ENCODE measurements around the gene SIRPG.
"Not testable (repeated sequence)": the region's sequence is repeated elsewhere in the genome, so short reads cannot be mapped to it uniquely, and the experiment has no call there.

The SIRPG gene

DNA sequence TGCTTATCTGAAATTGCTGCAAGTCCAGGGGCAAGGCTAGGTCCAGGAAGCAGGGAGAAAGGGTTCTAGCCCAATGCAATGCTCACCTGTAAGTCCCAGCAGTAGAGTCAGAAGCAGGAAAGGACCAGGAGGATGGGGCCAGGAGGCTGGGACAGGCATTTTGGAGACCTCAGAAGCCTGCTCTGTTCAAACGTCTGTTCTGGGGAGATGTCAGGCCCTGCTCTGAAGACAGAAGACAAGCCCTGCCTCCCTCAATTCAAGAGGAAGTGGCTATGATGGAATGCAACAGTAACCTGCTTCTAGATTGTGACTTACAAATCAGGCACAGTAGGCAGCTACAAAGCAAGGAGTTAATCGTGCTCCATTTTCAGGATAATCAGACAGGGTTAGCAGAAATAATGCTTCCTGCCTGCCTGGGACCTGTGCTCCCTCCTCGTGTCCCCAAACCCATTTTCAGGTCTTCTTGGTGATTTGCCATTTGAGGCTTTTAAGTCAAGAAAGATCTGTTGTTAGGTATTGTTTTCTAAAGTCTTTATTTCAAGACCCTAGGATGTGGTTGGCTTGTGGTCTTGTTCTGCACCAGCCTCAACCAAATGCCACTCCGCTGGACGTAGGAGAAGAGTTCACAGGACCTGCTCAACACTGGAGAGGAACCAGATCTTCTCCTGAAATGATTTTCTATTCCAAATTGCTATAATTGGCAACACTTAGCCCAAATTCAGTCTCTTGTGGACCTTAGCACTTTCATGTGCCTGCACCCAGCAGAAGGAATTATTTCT is at the start of gene SIRPG:
Gene SIRPG, minus strand, starts transcription at position 224 of the 779 bp plus-strand sequence. Its CDS starts 65 bp downstream, at position 159.
- DNase-seq, result no peak
- TF ChIP-seq POLR2A (IDR thresholded peaks at IDR 0.05; ENCODE audit: low read length) (no peak), GATA1 (IDR thresholded peaks at IDR 0.05; ENCODE audit: low read depth, low read length) (no peak)

- DNase-seq, result not testable (repeated sequence)
Observed at GRCh38 chr20:1706887-1707286, 49.3 kb upstream of the SIRPG start.

DNA sequence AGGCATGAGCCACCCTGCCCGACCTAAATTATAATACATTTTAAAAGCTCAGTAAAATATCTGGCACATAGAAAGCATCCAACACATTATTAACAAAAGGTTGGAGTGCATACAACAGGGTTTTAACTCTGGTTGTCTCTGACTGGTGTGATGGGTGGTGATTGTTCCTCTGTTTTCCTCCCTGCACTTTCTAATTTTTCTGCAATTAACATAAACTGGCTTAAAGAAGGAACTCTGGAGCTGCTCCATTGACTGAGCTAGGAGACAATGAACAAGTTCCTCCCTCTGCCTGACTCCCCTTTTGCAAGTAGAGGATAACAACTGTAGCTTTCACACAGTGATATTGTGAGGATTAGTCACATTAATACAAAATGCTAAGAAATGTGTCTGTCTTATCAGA is 48.5 kb upstream of the SIRPG start:
- TF ChIP-seq GATA1 (IDR thresholded peaks at IDR 0.05; ENCODE audit: low read depth, low read length) (no peak), POLR2A (IDR thresholded peaks at IDR 0.05; ENCODE audit: low read length) (no peak)
- no peak for DNase-seq

DNA sequence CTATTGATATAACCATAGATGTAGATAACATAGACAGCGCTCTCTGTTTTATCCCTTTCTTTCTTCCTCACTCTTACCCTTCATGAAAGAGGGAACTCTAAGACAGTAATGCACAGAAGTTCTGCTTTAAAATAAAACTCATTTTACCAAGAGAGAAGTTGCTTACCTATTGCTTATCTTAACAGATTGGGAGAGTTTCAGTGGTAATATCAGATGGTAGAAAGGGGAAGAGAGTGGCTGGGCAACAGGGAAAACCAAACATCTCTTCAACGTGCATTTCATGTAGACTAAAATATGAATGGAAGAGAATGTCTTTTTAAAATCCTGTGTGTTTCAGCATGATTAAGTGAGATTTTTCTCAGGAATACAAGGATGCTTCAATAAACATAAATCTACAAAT is 45.3 kb upstream of the SIRPG start:
- DNase-seq, result no peak
- no peak for TF ChIP-seq POLR2A (IDR thresholded peaks at IDR 0.05; ENCODE audit: low read length)
- no peak for TF ChIP-seq GATA1 (IDR thresholded peaks at IDR 0.05; ENCODE audit: low read depth, low read length)

DNA sequence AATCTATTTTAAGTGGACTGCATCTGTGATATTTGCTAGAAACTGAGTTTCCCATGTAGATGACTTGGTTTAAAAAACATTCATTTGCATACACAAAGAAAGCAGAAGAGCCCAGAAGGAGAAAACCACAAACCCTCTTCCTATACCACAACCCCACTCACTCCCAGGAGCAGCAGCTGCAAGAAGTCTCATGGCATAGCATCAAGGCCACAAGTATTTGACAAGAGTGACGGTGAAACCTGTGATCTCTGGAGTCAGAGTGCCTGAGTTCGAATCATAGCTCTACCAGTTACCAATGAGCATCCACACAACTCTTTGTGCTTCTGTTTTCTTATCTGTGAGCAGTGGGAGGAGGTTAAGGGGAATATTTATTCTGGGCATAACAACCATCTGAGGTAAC is 44.7 kb upstream of the SIRPG start:
- TF ChIP-seq POLR2A (IDR thresholded peaks at IDR 0.05; ENCODE audit: low read length), result no peak
- no peak for TF ChIP-seq GATA1 (IDR thresholded peaks at IDR 0.05; ENCODE audit: low read depth, low read length)
- no peak for DNase-seq

DNA sequence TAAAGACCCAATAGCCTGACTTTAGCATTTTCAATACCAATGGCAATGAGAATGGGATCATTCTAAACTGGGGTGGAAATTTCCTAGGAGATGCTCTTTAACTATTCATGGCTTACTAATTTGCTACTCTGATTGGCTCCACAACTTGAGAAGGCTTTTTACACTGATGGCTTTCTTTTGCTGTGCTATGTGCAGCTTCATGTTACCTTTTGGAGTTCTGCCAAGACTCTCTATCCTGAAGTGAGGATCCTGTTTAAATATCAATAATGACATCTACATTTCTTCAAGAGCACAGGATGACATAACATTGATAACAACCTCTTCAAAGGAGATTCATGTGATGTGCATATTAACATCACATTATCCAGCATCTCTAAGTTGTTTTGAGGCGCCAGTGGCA is 43.4 kb upstream of the SIRPG start:
- no peak for TF ChIP-seq GATA1 (IDR thresholded peaks at IDR 0.05; ENCODE audit: low read depth, low read length)
- no peak for TF ChIP-seq POLR2A (IDR thresholded peaks at IDR 0.05; ENCODE audit: low read length)
- DNase-seq, result no peak

GRCh38 chr20:1697592-1697991 is 40.0 kb upstream of the SIRPG start:
- TF ChIP-seq POLR2A (IDR thresholded peaks at IDR 0.05; ENCODE audit: low read length) (no peak), GATA1 (IDR thresholded peaks at IDR 0.05; ENCODE audit: low read depth, low read length) (no peak)
- no peak for DNase-seq

GRCh38 chr20:1696521-1697209 is 39.1 kb upstream of the SIRPG start:
- no peak for DNase-seq
- no peak for TF ChIP-seq POLR2A (IDR thresholded peaks at IDR 0.05; ENCODE audit: low read length)
- TF ChIP-seq GATA1 (IDR thresholded peaks at IDR 0.05; ENCODE audit: low read depth, low read length), result no peak

DNA sequence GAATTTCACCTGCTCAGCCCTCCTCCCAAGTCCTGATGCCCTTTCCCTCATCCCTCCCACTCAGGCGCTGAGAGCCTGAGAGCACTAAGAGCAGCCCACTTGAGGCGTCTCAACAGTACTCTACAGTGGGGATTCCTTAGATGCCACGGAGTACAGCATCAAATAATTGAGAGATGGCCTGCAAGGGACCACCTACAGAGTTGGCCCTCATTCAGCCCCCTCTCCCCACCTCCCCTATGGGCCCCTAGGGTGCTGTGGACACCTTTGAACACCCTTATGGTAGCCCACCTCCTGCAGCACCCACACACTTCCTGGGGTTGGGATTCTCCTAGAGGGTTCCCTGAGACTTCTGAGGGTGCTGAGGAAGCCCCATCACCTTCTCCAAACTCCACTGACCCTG is 37.1 kb upstream of the SIRPG start:
- no peak for DNase-seq
- TF ChIP-seq GATA1 (IDR thresholded peaks at IDR 0.05; ENCODE audit: low read depth, low read length) (no peak), POLR2A (IDR thresholded peaks at IDR 0.05; ENCODE audit: low read length) (no peak)

- TF ChIP-seq GATA1 (IDR thresholded peaks at IDR 0.05; ENCODE audit: low read depth, low read length) (no peak), POLR2A (IDR thresholded peaks at IDR 0.05; ENCODE audit: low read length) (no peak)
- no peak for DNase-seq
Observed at GRCh38 chr20:1693427-1693826, 35.8 kb upstream of the SIRPG start.

DNA sequence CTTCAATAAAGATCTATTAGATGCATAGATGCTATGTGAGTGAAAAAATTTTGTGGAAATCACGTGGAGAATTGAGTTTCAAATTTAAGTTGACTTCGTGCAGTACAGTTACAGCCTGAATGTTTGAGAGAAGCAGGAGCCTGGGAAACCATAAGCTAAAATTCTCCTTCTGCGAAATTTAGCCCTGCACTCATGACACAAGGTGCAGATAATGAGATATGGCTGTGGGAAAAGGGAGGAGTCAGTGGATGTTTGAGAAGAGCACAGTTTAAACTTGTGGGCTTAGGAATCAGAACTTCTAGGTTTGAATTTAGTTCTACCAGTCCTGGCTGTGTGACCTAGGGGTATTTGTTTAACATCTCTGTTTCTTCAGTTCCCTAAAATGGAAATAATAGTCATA is 32.1 kb upstream of the SIRPG start:
- no peak for DNase-seq
- no peak for TF ChIP-seq GATA1 (IDR thresholded peaks at IDR 0.05; ENCODE audit: low read depth, low read length)
- no peak for TF ChIP-seq POLR2A (IDR thresholded peaks at IDR 0.05; ENCODE audit: low read length)

- no peak for TF ChIP-seq POLR2A (IDR thresholded peaks at IDR 0.05; ENCODE audit: low read length)
- TF ChIP-seq GATA1 (IDR thresholded peaks at IDR 0.05; ENCODE audit: low read depth, low read length), result no peak
- DNase-seq, result no peak
Observed at GRCh38 chr20:1688886-1689538, 31.4 kb upstream of the SIRPG start.

GRCh38 chr20:1687053-1687452 is 29.5 kb upstream of the SIRPG start:
- no peak for DNase-seq
- TF ChIP-seq GATA1 (IDR thresholded peaks at IDR 0.05; ENCODE audit: low read depth, low read length), result no peak

GRCh38 chr20:1686151-1686748 is 28.7 kb upstream of the SIRPG start:
- DNase-seq, result no peak
- TF ChIP-seq POLR2A (IDR thresholded peaks at IDR 0.05; ENCODE audit: low read length) (no peak), GATA1 (IDR thresholded peaks at IDR 0.05; ENCODE audit: low read depth, low read length) (no peak)

Measured in erythroblast (primary cell).